Trophoblast cell (in vitro differentiated cells and primary cell): ENCODE measurements around the gene FANCC.

Source experiments
- DNase-seq, 2 donors: peaks; one replicate each; pipeline ENCODE4 v3.0.0-alpha.2; 2016
- H2AFZ ChIP-seq: 2 replicates; pipeline ENCODE4 v1.6.1; 2013; ENCODE audit warnings: low read length, moderate library complexity, mild to moderate bottlenecking; ENCODE audit not compliant: insufficient read depth, poor library complexity
- H2AK5ac ChIP-seq: 2 replicates; pipeline ENCODE4 v1.6.1; 2013; ENCODE audit warnings: mild to moderate bottlenecking, low read length
- H2BK120ac ChIP-seq: 2 replicates; pipeline ENCODE4 v1.6.1; 2013; ENCODE audit warnings: low read length, mild to moderate bottlenecking, moderate library complexity; ENCODE audit not compliant: insufficient read depth, poor library complexity
- H2BK12ac ChIP-seq: 2 replicates; pipeline ENCODE4 v1.6.1; 2013; ENCODE audit warnings: mild to moderate bottlenecking, low read length, moderate library complexity
- H2BK5ac ChIP-seq: 2 replicates; pipeline ENCODE4 v1.6.1; 2013; ENCODE audit warnings: low read length, low read depth, moderate library complexity, mild to moderate bottlenecking; ENCODE audit not compliant: poor library complexity
- H3K14ac ChIP-seq: 2 replicates; pipeline ENCODE4 v1.6.1; 2013; ENCODE audit warnings: mild to moderate bottlenecking, low read length
- H3K18ac ChIP-seq: 2 replicates; pipeline ENCODE4 v1.6.1; 2013; ENCODE audit warnings: mild to moderate bottlenecking, low read length
- H3K23ac ChIP-seq: 2 replicates; pipeline ENCODE4 v1.6.1; 2013; ENCODE audit warnings: low read length
- H3K27ac ChIP-seq: 2 replicates; pipeline ENCODE4 v1.5.1; 2013; ENCODE audit warnings: low read depth, mild to moderate bottlenecking, inconsistent platforms, low read length, moderate library complexity
- H3K27me3 ChIP-seq: 2 replicates; pipeline ENCODE4 v1.6.1; 2013; ENCODE audit warnings: inconsistent platforms, mild to moderate bottlenecking, low read length, moderate library complexity; ENCODE audit not compliant: insufficient read depth
- H3K36me3 ChIP-seq, 2 experiments: 1 replicate in 1 of 2; 2 replicates in 1 of 2; pipeline ENCODE4 v1.6.1; 2013; ENCODE audit warnings: low read length in 2 of 2, mild to moderate bottlenecking in 2 of 2, moderate library complexity in 1 of 2; ENCODE audit not compliant: insufficient read depth in 2 of 2, control insufficient read depth in 1 of 2
- H3K4ac ChIP-seq: 2 replicates; pipeline ENCODE4 v1.6.1; 2013; ENCODE audit warnings: low read depth, mild to moderate bottlenecking, low read length, moderate library complexity
- H3K4me1 ChIP-seq, 2 experiments: 1 replicate in 1 of 2; 2 replicates in 1 of 2; pipeline ENCODE4 v1.6.1; 2013; ENCODE audit warnings: low read length in 2 of 2, mild to moderate bottlenecking in 2 of 2, moderate library complexity in 1 of 2; ENCODE audit not compliant: insufficient read depth in 2 of 2, control insufficient read depth in 1 of 2
- H3K4me2 ChIP-seq: 2 replicates; pipeline ENCODE4 v1.6.1; 2013; ENCODE audit warnings: inconsistent platforms, mild to moderate bottlenecking, low read length, moderate library complexity
- H3K4me3 ChIP-seq: 2 replicates; pipeline ENCODE4 v1.5.1; 2013; ENCODE audit warnings: mild to moderate bottlenecking, low read depth, low read length, inconsistent platforms
- H3K79me1 ChIP-seq: one replicate; pipeline ENCODE4 v1.6.1; 2013; ENCODE audit warnings: low read length
- H3K79me2 ChIP-seq: 2 replicates; pipeline ENCODE4 v1.6.1; 2013; ENCODE audit warnings: low read length, mild to moderate bottlenecking; ENCODE audit not compliant: control insufficient read depth, insufficient read depth, poor library complexity
- H3K9ac ChIP-seq: 2 replicates; pipeline ENCODE4 v1.6.1; 2013; ENCODE audit warnings: mild to moderate bottlenecking, low read length
- H3K9me3 ChIP-seq: 2 replicates; pipeline ENCODE4 v1.6.1; 2013; ENCODE audit warnings: low read depth, mild to moderate bottlenecking, control low read depth, inconsistent platforms, low read length; ENCODE audit not compliant: insufficient read depth
- H4K12ac ChIP-seq: 2 replicates; pipeline ENCODE4 v1.6.1; 2013; ENCODE audit warnings: low read depth, mild to moderate bottlenecking, low read length, moderate library complexity
- H4K8ac ChIP-seq: 2 replicates; pipeline ENCODE4 v1.6.1; 2013; ENCODE audit warnings: low read depth, mild to moderate bottlenecking, low read length, moderate library complexity
- H4K91ac ChIP-seq: one replicate; pipeline ENCODE4 v1.6.1; 2013; ENCODE audit warnings: low read depth, mild to moderate bottlenecking, low read length, moderate library complexity
- WGBS: extraction: QIAGEN DNeasy Blood & Tissue Kit; methylation state at CpG from one replicate; pipeline ENCODE4 v1.1.7; 2013; ENCODE audit warnings: missing lambda C conversion rate; ENCODE audit not compliant: insufficient read length, insufficient coverage; ENCODE audit errors: extremely low coverage; 5-methylcytosine and 5-hydroxymethylcytosine counted together

FANCC gene

GRCh38 chr9:95302479-95302878 is 15.0 kb downstream of the FANCC start:
- Histone ChIP-seq H4K12ac (no peak overlapping the region), H3K27me3 (no peaks in the 10 kb centered on the region), H2BK12ac (no peak overlapping the region), H3K23ac (no peak overlapping the region), H2AK5ac (no peak overlapping the region), H2BK120ac (no peak overlapping the region), H3K4me2 (no peak overlapping the region), H3K18ac (no peak overlapping the region), H3K4me3 (no peak overlapping the region), H3K4ac (no peak overlapping the region), H2AFZ (no peak overlapping the region), H3K14ac (no peak overlapping the region), H4K91ac (no peak overlapping the region), H3K9me3 (no peaks in the 10 kb centered on the region), H3K79me2 (no peaks in the 10 kb centered on the region), H3K27ac (no peak overlapping the region), H4K8ac (no peak overlapping the region), H3K4me1 (no peaks in the 10 kb centered on the region), H3K9ac (no peak overlapping the region), H3K79me1 (no peaks in the 10 kb centered on the region), H3K36me3 (no peaks in the 10 kb centered on the region), H2BK5ac (no peak overlapping the region)
- no CpG with 5 or more reads among the region's 5 CpGs for WGBS
- DNase-seq = no peak

DNA sequence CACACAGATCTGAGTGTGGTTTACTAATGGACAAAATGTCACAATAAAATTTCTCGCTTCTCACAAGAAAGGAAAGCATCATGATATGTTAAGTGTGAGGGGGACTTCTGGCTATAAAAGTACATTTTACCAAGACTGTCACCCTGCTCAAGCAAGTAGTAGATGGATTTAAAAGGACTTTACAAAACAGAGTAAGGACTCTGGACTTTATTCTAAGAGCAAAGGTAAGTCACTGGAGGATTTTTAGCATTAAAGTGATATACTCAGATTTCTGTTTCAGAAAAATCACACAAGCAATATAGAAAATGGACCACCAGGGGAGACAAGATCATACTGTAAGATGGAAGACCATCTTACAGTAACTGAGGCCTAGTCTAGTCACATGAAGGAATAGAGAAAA is 19.7 kb downstream of the FANCC start:
- Histone ChIP-seq H3K79me1 (no peaks in the 10 kb centered on the region), H3K4me2 (no peak overlapping the region), H2AK5ac (no peak overlapping the region), H2AFZ (no peak overlapping the region), H3K4ac (no peak overlapping the region), H2BK5ac (no peak overlapping the region), H3K36me3 (no peaks in the 10 kb centered on the region), H4K91ac (no peak overlapping the region), H4K12ac (no peak overlapping the region), H3K4me3 (no peak overlapping the region), H3K27me3 (no peaks in the 10 kb centered on the region), H3K23ac (no peak overlapping the region), H3K79me2 (no peaks in the 10 kb centered on the region), H3K9me3 (no peaks in the 10 kb centered on the region), H4K8ac (no peak overlapping the region), H3K14ac (no peak overlapping the region), H3K27ac (no peak overlapping the region), H3K4me1 (no peaks in the 10 kb centered on the region), H3K9ac (no peak overlapping the region), H2BK12ac (no peak overlapping the region), H2BK120ac (no peak overlapping the region), H3K18ac (no peak overlapping the region)
- WGBS = no CpG with 5 or more reads among the region's 1 CpG
- DNase-seq = no peak

DNA sequence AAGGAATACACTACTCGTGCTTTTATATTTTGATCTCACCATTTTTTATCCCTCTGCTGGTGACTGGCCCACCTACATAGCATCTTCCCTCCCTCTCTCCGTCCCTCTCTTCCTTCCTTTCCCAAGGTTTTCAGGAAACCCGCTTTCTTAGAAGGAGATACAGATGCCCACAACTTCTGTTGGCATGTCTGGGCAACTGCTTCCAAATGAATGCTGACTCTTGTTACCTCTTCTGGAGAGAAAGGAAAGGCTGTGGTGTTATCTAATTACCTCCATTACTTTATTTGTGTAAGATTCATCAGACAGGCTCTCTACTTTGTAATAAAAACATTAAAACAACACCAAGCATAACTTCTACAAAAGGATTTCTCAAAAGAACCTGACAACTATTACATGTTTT is 20.2 kb downstream of the FANCC start:
- Histone ChIP-seq H3K36me3 (peaks cover 0 to 2% of the 10 kb centered on the region in 2 experiments), H2AK5ac (no peak overlapping the region), H3K79me2 (no peaks in the 10 kb centered on the region), H3K4me1 (no peaks in the 10 kb centered on the region), H3K23ac (no peak overlapping the region), H3K18ac (no peak overlapping the region), H2BK120ac (no peak overlapping the region), H4K91ac (no peak overlapping the region), H3K79me1 (no peaks in the 10 kb centered on the region), H3K27ac (no peak overlapping the region), H2BK5ac (no peak overlapping the region), H2AFZ (no peak overlapping the region), H4K8ac (no peak overlapping the region), H3K4me3 (no peak overlapping the region), H4K12ac (no peak overlapping the region), H2BK12ac (no peak overlapping the region), H3K9ac (no peak overlapping the region), H3K27me3 (no peaks in the 10 kb centered on the region), H3K4ac (no peak overlapping the region), H3K9me3 (no peaks in the 10 kb centered on the region), H3K14ac (no peak overlapping the region), H3K4me2 (no peak overlapping the region)
- no peak for DNase-seq
- WGBS = no CpG with 5 or more reads among the region's 3 CpGs

DNA sequence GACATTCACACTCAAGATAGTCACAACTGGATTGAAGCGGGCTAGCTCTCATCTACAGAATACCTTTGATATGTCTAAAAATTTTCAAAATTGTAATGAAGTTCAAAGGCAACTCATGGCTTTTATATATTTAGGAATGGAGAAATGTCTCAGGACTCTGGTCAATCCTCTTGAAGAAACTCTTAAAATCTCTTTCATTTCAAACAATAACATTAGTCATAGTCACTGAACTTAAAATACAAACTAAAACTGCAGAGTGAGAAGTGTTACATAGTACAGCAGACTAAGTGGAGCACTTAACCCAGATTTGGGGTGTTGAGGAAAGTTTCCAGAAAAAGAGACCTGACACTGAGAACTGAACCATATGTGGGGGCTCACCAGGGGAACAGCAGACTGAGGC is 20.7 kb downstream of the FANCC start:
- H3K14ac ChIP-seq = no peak overlapping the region
- H3K79me1 ChIP-seq = no peaks in the 10 kb centered on the region
- no peak overlapping the region for H3K4me2 ChIP-seq
- H2BK12ac ChIP-seq = no peak overlapping the region
- WGBS = no CpG with 5 or more reads among the region's 1 CpG
- H3K79me2 ChIP-seq = no peaks in the 10 kb centered on the region
- no peak overlapping the region for H3K18ac ChIP-seq
- no peak overlapping the region for H4K12ac ChIP-seq
- H3K4me3 ChIP-seq = no peak overlapping the region
- H3K9ac ChIP-seq = no peak overlapping the region
- no peaks in the 10 kb centered on the region for H3K9me3 ChIP-seq
- H3K4ac ChIP-seq = no peak overlapping the region
- no peak overlapping the region for H3K23ac ChIP-seq
- no peak overlapping the region for H4K8ac ChIP-seq
- no peak overlapping the region for H2BK5ac ChIP-seq
- H3K36me3 ChIP-seq = peaks cover 0 to 2% of the 10 kb centered on the region in 2 experiments
- H3K27ac ChIP-seq = no peak overlapping the region
- no peak overlapping the region for H4K91ac ChIP-seq
- H2AFZ ChIP-seq = no peak overlapping the region
- H3K27me3 ChIP-seq = no peaks in the 10 kb centered on the region
- DNase-seq = no peak
- H2AK5ac ChIP-seq = no peak overlapping the region
- no peaks in the 10 kb centered on the region for H3K4me1 ChIP-seq
- no peak overlapping the region for H2BK120ac ChIP-seq
